GM10248 (cell line): ENCODE data around the gene ARMC10.
"Not testable (repeated sequence)": the region's sequence is repeated elsewhere in the genome, so short reads cannot be mapped to it uniquely, and the experiment has no call there.

Experiments used
- CTCF ChIA-PET: fragments of 300-600 bp; sonication (Branson Sonifier 250); formaldehyde crosslinking; extraction: SDS; loops from one replicate; lab custom pipeline; 2021; ENCODE audit warnings: antibody characterized with exemption; lab: Yijun Ruan, JAX
- POLR2A ChIA-PET: fragments of 350-650 bp; sonication (Branson Sonifier 250); formaldehyde crosslinking; extraction: SDS; loops from one replicate; lab custom pipeline; 2020; ENCODE audit warnings: antibody characterized with exemption; lab: Yijun Ruan, JAX
- DNase-seq: peaks from one replicate; pipeline ENCODE4 v3.0.0; 2012; ENCODE audit errors: extremely low spot score
- TF ChIP-seq, protein P1 (sequence below): IDR thresholded peaks from 2 replicates; pipeline ENCODE4 v1.5.1; 2012; ENCODE audit warnings: mild to moderate bottlenecking, low read depth; ENCODE audit errors: extremely low read depth, missing control alignments, control extremely low read depth

ARMC10 gene

DNA sequence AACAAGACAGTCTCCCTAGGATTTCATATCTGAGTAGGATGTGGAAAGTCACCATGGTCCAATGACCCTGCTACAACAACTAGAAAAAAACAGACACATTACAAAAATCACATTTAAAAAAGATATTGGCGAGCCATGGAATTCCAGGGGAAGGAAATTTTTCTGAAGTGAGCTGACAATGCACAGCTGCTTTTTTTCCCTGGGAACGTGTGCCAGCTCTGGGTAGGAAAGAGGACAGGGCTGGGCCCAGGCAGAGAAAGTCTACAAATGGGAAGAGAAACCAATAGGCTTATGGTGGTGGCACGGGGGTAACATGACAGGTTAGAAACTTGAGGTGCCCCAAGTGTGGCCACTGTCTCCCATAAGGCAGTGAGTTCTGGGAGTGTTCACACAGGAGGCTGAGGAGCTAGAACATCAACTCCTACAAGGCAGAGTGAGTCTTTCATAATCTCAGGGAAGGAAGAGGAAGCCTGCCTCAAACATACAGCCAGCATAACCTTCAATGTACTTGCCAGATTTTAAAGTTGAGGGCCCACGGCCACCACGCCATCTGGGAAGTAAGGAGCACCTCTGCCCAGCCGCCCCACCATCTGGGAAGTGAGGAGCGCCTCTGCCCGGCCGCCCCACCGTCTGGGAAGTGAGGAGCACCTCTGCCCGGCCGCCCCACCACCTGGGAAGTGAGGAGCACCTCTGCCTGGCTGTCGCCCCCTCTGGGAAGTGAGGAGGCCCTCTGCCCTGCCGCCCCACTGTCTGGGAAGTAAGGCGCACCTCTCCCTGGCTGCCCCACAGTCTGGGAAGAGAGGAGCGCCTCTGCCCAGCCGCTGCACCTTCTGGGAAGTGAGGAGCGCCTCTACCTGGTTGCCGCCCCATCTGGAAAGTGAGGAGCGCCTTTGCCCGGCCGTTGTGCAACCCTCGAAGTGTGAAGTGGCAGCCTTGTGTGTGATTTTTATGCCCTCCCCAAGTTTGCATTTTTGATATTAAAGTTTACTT is 6.2 kb upstream of the ARMC10 start:
- ChIA-PET CTCF (interaction anchor here (2.1 to 2.7 kb wide), 2 partner anchors 10 to 12 kb away, joined by 8 to 12 read pairs; no protein-coding TSS in a partner anchor), POLR2A (no interaction called here)
- TF ChIP-seq, protein P1, sequence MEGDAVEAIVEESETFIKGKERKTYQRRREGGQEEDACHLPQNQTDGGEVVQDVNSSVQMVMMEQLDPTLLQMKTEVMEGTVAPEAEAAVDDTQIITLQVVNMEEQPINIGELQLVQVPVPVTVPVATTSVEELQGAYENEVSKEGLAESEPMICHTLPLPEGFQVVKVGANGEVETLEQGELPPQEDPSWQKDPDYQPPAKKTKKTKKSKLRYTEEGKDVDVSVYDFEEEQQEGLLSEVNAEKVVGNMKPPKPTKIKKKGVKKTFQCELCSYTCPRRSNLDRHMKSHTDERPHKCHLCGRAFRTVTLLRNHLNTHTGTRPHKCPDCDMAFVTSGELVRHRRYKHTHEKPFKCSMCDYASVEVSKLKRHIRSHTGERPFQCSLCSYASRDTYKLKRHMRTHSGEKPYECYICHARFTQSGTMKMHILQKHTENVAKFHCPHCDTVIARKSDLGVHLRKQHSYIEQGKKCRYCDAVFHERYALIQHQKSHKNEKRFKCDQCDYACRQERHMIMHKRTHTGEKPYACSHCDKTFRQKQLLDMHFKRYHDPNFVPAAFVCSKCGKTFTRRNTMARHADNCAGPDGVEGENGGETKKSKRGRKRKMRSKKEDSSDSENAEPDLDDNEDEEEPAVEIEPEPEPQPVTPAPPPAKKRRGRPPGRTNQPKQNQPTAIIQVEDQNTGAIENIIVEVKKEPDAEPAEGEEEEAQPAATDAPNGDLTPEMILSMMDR, result no peak
- no peak for DNase-seq

DNA sequence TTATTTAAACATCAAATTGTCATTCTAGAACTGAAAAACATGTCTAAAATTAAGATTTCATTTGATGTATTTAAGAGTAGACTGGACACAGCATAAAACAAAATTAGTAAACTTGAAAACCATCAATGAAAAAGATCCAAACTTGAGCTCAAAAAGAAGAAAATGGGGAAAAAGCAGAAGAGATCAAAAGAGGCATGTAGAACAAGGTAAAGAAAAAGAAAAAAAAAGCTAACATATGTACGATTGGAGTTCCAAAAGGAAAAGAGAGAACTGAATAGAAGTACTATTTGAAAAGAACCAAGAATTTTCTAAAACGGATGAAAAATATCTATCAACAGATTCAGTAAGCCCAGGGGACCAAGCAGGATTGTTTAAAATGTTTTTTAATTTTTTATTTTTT is 3.9 kb upstream of the ARMC10 start:
- POLR2A ChIA-PET, result interaction anchor here (0.6 kb wide), 1 partner anchor 335 kb away, joined by 3 read pairs; no protein-coding TSS in a partner anchor
- TF ChIP-seq, protein P1, result no peak
- no peak for DNase-seq
- CTCF ChIA-PET, result interaction anchor here (6.6 kb wide), 1 partner anchor 11 kb away, joined by 62 read pairs; no protein-coding TSS in a partner anchor

DNA sequence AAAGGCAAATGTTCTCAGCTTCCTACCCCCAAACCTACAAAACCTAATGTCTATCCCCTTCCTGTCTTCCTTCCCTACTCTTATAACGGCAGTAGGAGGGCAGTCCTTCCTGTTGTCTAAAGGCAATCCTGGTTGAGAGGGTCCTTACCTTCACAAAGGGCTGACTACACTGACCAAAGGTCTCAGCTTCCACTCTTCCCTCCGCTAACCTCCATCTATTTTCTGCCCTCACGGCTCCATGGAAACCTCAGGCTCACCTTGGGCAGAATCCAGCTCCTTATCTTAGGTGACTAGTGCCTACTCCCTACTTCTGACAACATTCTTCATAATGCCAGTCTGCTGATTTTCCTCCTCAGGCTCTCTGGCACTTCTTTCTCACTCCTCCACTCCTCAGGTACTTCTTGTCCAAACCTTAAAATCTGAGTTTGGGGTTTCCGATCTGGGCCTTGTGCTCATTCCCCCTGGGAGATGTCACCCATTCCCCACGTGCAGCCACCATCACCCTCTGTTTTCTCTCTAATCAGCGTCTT is 886 bp upstream of the ARMC10 start:
- DNase-seq, result no peak
- ChIA-PET POLR2A (no interaction called here), CTCF (interaction anchor here (1.2 to 6.6 kb wide), 3 partner anchors 11 to 19 kb away, joined by 4 to 62 read pairs (median 12); no protein-coding TSS in a partner anchor)
- TF ChIP-seq, protein P1, result no peak

DNA sequence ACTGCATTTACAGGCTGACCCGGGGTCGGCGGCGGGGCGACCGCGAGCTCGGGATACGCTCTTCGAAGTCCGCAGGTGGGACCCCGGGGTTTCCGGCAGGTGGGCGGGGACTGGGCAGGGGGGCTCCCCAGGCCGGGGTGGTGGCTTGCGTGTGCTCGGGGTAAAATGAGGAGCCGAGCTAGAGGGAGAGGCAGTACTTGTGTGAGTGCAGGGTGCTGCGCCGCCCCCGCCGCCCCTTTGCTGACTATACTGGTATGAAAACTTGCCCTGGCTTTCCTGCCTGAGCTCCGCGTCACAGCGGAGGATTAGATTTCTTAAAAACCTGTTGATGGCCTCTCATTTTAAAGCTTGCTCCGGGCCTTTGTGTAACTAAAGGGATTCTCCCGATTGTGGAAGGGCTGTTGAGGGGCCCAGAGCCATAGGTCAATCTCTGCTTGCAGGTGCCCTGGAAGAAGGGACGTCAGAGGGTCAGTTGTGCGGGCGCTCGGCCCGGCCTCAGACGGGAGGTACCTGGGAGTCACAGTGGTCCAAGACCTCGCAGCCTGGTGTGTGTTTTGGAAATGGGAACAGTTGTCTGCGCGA is 488 bp downstream of the ARMC10 start:
- TF ChIP-seq, protein P1, result no peak
- ChIA-PET POLR2A (interaction anchor here (1.1 kb wide), 1 partner anchor 9 kb away, joined by 3 read pairs; no protein-coding TSS in a partner anchor), CTCF (interaction anchor here (0.8 to 6.6 kb wide), 9 partner anchors 9 to 75 kb away, joined by 3 to 62 read pairs (median 8); no protein-coding TSS in a partner anchor)
- DNase-seq, result peak; percentile 83

DNA sequence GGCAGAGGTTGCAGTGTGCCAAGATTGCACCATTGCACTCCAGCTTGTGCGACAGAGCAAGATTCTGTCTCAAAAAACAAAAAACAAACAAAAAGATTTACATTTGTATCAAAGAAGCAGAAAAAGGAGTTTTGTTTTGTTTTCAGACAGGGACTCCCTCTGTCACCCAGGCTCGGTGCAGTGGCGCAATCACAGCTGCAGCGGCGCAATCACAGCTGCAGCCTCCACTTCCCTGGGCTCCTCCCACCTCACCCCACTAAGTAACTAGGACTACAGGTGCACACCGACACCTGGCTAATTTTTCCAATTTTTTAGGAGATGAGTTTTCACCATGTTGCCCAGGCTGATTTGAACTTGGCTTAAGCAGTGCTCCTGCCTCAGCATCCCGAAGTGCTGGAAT is 1.8 kb downstream of the ARMC10 start:
- ChIA-PET POLR2A (no interaction called here), CTCF (interaction anchor here (1.2 to 6.6 kb wide), 3 partner anchors 14 to 19 kb away, joined by 3 to 62 read pairs (median 4); no protein-coding TSS in a partner anchor)
- no peak for DNase-seq
- TF ChIP-seq, protein P1, result no peak

DNA sequence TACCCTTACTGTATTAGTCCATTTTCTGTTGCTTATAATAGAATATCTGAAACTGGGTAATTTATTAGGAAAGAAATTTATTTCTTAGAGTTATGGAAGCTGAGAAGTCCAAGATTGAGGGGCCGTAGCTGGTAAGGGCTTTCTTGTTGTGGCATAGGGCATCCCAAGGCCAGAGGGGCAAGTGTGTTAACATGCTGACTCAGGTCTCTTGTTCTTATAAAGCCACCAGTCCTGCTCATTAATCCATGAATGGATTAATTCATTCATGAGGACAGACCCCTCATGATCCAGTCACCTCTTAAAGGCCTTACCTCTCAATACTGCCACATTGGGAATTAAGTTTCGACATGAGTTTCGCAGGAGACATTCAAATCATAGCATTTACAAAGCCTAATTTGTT is 2.4 kb downstream of the ARMC10 start:
- DNase-seq, result no peak
- POLR2A ChIA-PET, result no interaction called here

DNA sequence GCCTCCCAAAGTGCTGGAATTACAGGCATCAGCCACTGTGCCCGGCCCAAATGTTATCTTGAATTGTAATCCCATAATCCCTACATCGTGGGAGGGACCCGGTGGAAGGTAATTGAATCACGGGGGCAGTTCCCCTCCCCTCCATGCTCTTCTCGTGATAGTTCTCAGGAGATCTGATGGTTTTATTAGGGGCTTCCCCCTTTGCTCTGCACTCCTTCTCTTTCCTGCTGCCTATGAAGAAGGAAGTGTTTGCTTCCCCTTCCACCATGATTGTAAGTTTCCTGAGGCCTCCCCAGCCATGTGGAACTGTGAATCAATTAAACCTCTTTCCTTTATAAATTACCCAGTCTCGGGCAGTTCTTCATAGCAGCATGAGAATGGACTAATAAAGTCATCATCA is 3.3 kb downstream of the ARMC10 start:
- DNase-seq, POLR2A ChIA-PET: not testable (repeated sequence)
- CTCF ChIA-PET, result interaction anchor here (1.5 to 3.4 kb wide), 2 partner anchors 16 to 18 kb away, joined by 3 to 16 read pairs; no protein-coding TSS in a partner anchor

More for the DNA sequence above, 2.4 kb downstream of the ARMC10 start:
- TF ChIP-seq, protein P1, result no peak
- CTCF ChIA-PET, result interaction anchor here (1.2 to 1.5 kb wide), 2 partner anchors 15 to 19 kb away, joined by 3 to 4 read pairs; no protein-coding TSS in a partner anchor
